HCT116 (cell line): Measurements from ENCODE around the gene APOBEC3C. TPM values are rescaled to one million over a fixed set of nuclear protein-coding genes. Genes with fewer than 3 reads are reported as not detected.

Experiments used
- ATAC-seq: fragments of 200-7000 bp; cut with Tn5 transposase; 2 replicates; pipeline ENCODE4 v1.9.1; 2020; ENCODE audit warnings: mild to moderate bottlenecking, moderate library complexity
- BruUV-seq: library from RNA; stranded (reverse); fragments of 400-500 nt; replicated peaks from 2 replicates; lab custom pipeline; 2021; lab: Mats Ljungman, UMichigan
- CTCF ChIA-PET: fragments of 300-600 bp; sonication (Branson Sonifier 250); formaldehyde crosslinking; loops from one replicate; lab custom pipeline; 2021; ENCODE audit warnings: antibody characterized with exemption; lab: Charles Lee
- POLR2A ChIA-PET: fragments of 300-600, 350-600 bp; sonication (Branson Sonifier 250); formaldehyde crosslinking; loops from one replicate; lab custom pipeline; 2021; ENCODE audit warnings: antibody characterized with exemption; lab: Charles Lee
- RAD21 ChIA-PET, 2 experiments: fragments of 300-600 bp; sonication (Branson Sonifier 250); formaldehyde crosslinking; loops; one replicate each; lab custom pipeline; 2023; ENCODE audit warnings: low total read pairs in 2 of 2; ENCODE audit not compliant: uncharacterized antibody in 2 of 2, unreplicated experiment in 2 of 2, low non-redundant PET in 1 of 2; lab: Charles Lee
- DNase-seq: peaks from one replicate; pipeline ENCODE4 v3.0.0-alpha.2; 2010; ENCODE audit warnings: low read depth, low spot score
- H2AFZ ChIP-seq: fragments of 200-600 bp; shearing (Covaris generic), sonication (generic); 2 replicates; pipeline ENCODE4 v1.6.1; 2017; ENCODE audit warnings: low read depth, mixed run types, mixed read lengths, antibody characterized with exemption, low read length; ENCODE audit not compliant: poor library complexity, severe bottlenecking
- H3K27ac ChIP-seq: 2 replicates; pipeline ENCODE4 v1.5.1; 2012; ENCODE audit warnings: low read depth, low read length
- H3K27me3 ChIP-seq: fragments of 200-600 bp; sonication (generic); 2 replicates; pipeline ENCODE4 v1.6.1; 2016; ENCODE audit warnings: mixed run types, low read length, mixed read lengths; ENCODE audit not compliant: insufficient read depth
- H3K36me3 ChIP-seq, 2 experiments: fragments of 200-500 bp in 1 of 2; fragments of 200-600 bp in 1 of 2; sonication (Bioruptor generic) in 1 of 2; sonication (generic) in 1 of 2; 2 replicates each; pipeline versions ENCODE4 v1.5.1 to v1.6.1; 2014 to 2016; ENCODE audit warnings: low read length in 2 of 2, inconsistent platforms in 1 of 2, mixed read lengths in 1 of 2, mixed run types in 1 of 2; ENCODE audit not compliant: insufficient read depth in 2 of 2, control insufficient read depth in 1 of 2
- H3K4me1 ChIP-seq, 2 experiments: fragments of 200-600 bp in 1 of 2; sonication (generic) in 1 of 2; 2 replicates each; pipeline versions ENCODE4 v1.5.1 to v1.6.1; 2012 to 2017; ENCODE audit warnings: low read length in 2 of 2, inconsistent platforms in 1 of 2, mild to moderate bottlenecking in 1 of 2, mixed read lengths in 1 of 2, mixed run types in 1 of 2, moderate library complexity in 1 of 2; ENCODE audit not compliant: insufficient read depth in 2 of 2, control insufficient read depth in 1 of 2
- H3K4me2 ChIP-seq: fragments of 200-600 bp; sonication (generic); 2 replicates; pipeline ENCODE4 v1.6.1; 2017; ENCODE audit warnings: mixed run types, low read length, mixed read lengths
- H3K4me3 ChIP-seq, 2 experiments: fragments of 200-600 bp in 1 of 2; sonication (generic) in 1 of 2; replicated peaks in 1 of 2; 2 replicates each; pipeline ENCODE4 v1.5.1; 2011 to 2016; ENCODE audit warnings: low read length in 2 of 2, control low read depth in 1 of 2, low read depth in 1 of 2, mild to moderate bottlenecking in 1 of 2, mixed read lengths in 1 of 2, mixed run types in 1 of 2
- H3K79me2 ChIP-seq: fragments of 200-600 bp; sonication (generic); 2 replicates; pipeline ENCODE4 v1.6.1; 2017; ENCODE audit warnings: mild to moderate bottlenecking, mixed run types, low read length, moderate library complexity, mixed read lengths; ENCODE audit not compliant: insufficient read depth
- H3K9ac ChIP-seq: fragments of 200-600 bp; sonication (generic); 2 replicates; pipeline ENCODE4 v1.6.1; 2016; ENCODE audit warnings: low read length, mixed read lengths
- H3K9me2 ChIP-seq: fragments of 200-600 bp; sonication (generic), shearing (Covaris generic); 2 replicates; pipeline ENCODE4 v1.6.1; 2017; ENCODE audit warnings: mixed run types, mild to moderate bottlenecking, moderate library complexity; ENCODE audit not compliant: insufficient read depth
- H3K9me3 ChIP-seq, 2 experiments: fragments of 200-500 bp in 1 of 2; fragments of 200-600 bp in 1 of 2; sonication (Bioruptor generic) in 1 of 2; sonication (generic) in 1 of 2; 2 replicates each; pipeline ENCODE4 v1.6.1; 2014 to 2017; ENCODE audit warnings: low read length in 2 of 2, mixed read lengths in 2 of 2, inconsistent platforms in 1 of 2, low read depth in 1 of 2, mild to moderate bottlenecking in 1 of 2, mixed run types in 1 of 2, moderate library complexity in 1 of 2; ENCODE audit not compliant: control insufficient read depth in 1 of 2, insufficient read depth in 1 of 2
- H4K20me1 ChIP-seq: fragments of 200-600 bp; sonication (generic), shearing (Covaris generic); 2 replicates; pipeline ENCODE4 v1.6.1; 2017; ENCODE audit warnings: mixed run types, mild to moderate bottlenecking, moderate library complexity; ENCODE audit not compliant: insufficient read depth
- CBX3 ChIP-seq: IDR thresholded peaks from 2 replicates; pipeline ENCODE4 v1.6.1; 2012; ENCODE audit warnings: low read depth
- CEBPB ChIP-seq: IDR thresholded peaks from 2 replicates; pipeline ENCODE4 v1.6.1; 2012; ENCODE audit warnings: low read depth
- CTCF ChIP-seq, 3 experiments: fragments of 200-600 bp in 1 of 3; sonication (generic) in 1 of 3; IDR thresholded peaks in 2 of 3; conservative IDR thresholded peaks in 1 of 3; 2 replicates each; pipeline ENCODE4 v1.5.1; 2012 to 2017; ENCODE audit warnings: low read depth in 2 of 3, low read length in 2 of 3, antibody characterized with exemption in 1 of 3, borderline replicate concordance in 1 of 3, control low read depth in 1 of 3, mild to moderate bottlenecking in 1 of 3, mixed read lengths in 1 of 3, mixed run types in 1 of 3, moderate library complexity in 1 of 3; ENCODE audit not compliant: insufficient read depth in 1 of 3
- ELF1 ChIP-seq: IDR thresholded peaks from 2 replicates; pipeline ENCODE4 v1.6.1; 2012; ENCODE audit warnings: low read depth, borderline replicate concordance
- EZH2 ChIP-seq: fragments of 200-600 bp; sonication (generic); IDR thresholded peaks from 2 replicates; pipeline ENCODE4 v1.6.1; 2017; ENCODE audit warnings: antibody characterized with exemption, mixed run types
- EZH2phosphoT487 ChIP-seq: fragments of 200-600 bp; IDR thresholded peaks from 2 replicates; pipeline ENCODE4 v1.6.1; 2018; ENCODE audit warnings: antibody characterized with exemption, borderline replicate concordance
- FOSL1 ChIP-seq: IDR thresholded peaks from 2 replicates; pipeline ENCODE4 v1.6.1; 2012; ENCODE audit warnings: low read depth
- POLR2A ChIP-seq: IDR thresholded peaks from 2 replicates; pipeline ENCODE4 v1.7.0; 2011; ENCODE audit warnings: borderline replicate concordance; ENCODE audit not compliant: insufficient read depth, insufficient read length; ENCODE audit errors: extremely low read depth
- REST ChIP-seq: IDR thresholded peaks from 2 replicates; pipeline ENCODE4 v1.6.1; 2012; ENCODE audit warnings: low read depth
- SIN3A ChIP-seq: IDR thresholded peaks from 2 replicates; pipeline ENCODE4 v1.6.1; 2012; ENCODE audit warnings: low read depth
- SP1 ChIP-seq: IDR thresholded peaks from 2 replicates; pipeline ENCODE4 v1.6.1; 2012; ENCODE audit warnings: low read depth
- SRF ChIP-seq: IDR thresholded peaks from 2 replicates; pipeline ENCODE4 v1.6.1; 2012; ENCODE audit warnings: low read depth
- TCF7L2 ChIP-seq: IDR thresholded peaks from 2 replicates; pipeline ENCODE4 v1.7.0; 2011; ENCODE audit warnings: borderline replicate concordance, inconsistent platforms; ENCODE audit not compliant: insufficient read depth, insufficient read length; ENCODE audit errors: extremely low read depth
- YY1 ChIP-seq: IDR thresholded peaks from 2 replicates; pipeline ENCODE4 v1.6.1; 2011; ENCODE audit warnings: low read length, low read depth, moderate library complexity, mild to moderate bottlenecking; ENCODE audit not compliant: insufficient replicate concordance; ENCODE audit errors: extremely low read depth
- ZNF274 ChIP-seq: fragments of 200-500 bp; sonication (Bioruptor generic); IDR thresholded peaks from 2 replicates; pipeline ENCODE4 v1.6.1; 2014; ENCODE audit warnings: mild to moderate bottlenecking, low read depth, low read length, inconsistent platforms
- intact Hi-C: fragments of 100-400 bp; cut with micrococcal nuclease; formaldehyde crosslinking; loops from 2 replicates; pipeline ENCODE4 v1.10.0; 2022
- total RNA-seq: library from RNA; stranded (reverse); gene quantifications from one replicate; pipeline ENCODE4 v1.2.1, GENCODE V29; 2021; ENCODE audit not compliant: unreplicated experiment
- TF ChIP-seq, protein P1 (sequence below): IDR thresholded peaks from 2 replicates; pipeline ENCODE4 v1.6.1; 2012

The APOBEC3C gene
- total RNA-seq, 1 experiment from 2014 or later, result 40.2 TPM

GRCh38 chr22:39026509-39027150 lies 12.6 kb downstream of the APOBEC3C start:
- no peaks in the 10 kb centered on the region for H3K9me2 ChIP-seq
- H3K27ac ChIP-seq, result no peak overlapping the region
- no peaks in the 10 kb centered on the region for H3K9me3 ChIP-seq
- BruUV-seq, result no TSS peak
- H3K79me2 ChIP-seq, result no peaks in the 10 kb centered on the region
- no peak overlapping the region for H3K4me2 ChIP-seq
- H2AFZ ChIP-seq, result no peak overlapping the region
- ChIA-PET POLR2A (no interaction called here), RAD21 (interaction anchor here in 1 of 2 experiments (0.6 kb wide), 1 partner anchor 53 kb away, joined by 3 read pairs; no protein-coding TSS in a partner anchor)
- no peak for ATAC-seq
- no peaks in the 10 kb centered on the region for H3K36me3 ChIP-seq
- H3K9ac ChIP-seq, result no peak overlapping the region
- TF ChIP-seq CTCF (IDR thresholded peaks at IDR 0.05 in 2 of 3, conservative IDR thresholded peaks at IDR 0.05 in 1 of 3; ENCODE audit: borderline replicate concordance in 1 of 3, insufficient read depth in 1 of 3, low read depth in 2 of 3, low read length in 2 of 3) (no peak), ZNF274 (no peak), SRF (no peak), SP1 (no peak), YY1 (no peak), FOSL1 (no peak), TCF7L2 (no peak), EZH2phosphoT487 (no peak), CBX3 (no peak), SIN3A (no peak), EZH2 (no peak), POLR2A (no peak), REST (no peak), CEBPB (no peak), ELF1 (no peak)
- TF ChIP-seq, protein P1, sequence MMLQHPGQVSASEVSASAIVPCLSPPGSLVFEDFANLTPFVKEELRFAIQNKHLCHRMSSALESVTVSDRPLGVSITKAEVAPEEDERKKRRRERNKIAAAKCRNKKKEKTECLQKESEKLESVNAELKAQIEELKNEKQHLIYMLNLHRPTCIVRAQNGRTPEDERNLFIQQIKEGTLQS, result no peak
- TF ChIP-seq, all 23 proteins: peak for 0
- H3K4me3 ChIP-seq, result no peak overlapping the region
- CTCF ChIA-PET, result no interaction called here
- intact Hi-C loops, result no loop called here
- H3K27me3 ChIP-seq, result no peaks in the 10 kb centered on the region
- no peaks in the 10 kb centered on the region for H3K4me1 ChIP-seq
- DNase-seq, result no peak
- H4K20me1 ChIP-seq, result no peaks in the 10 kb centered on the region
